Measurements from ENCODE around the gene TCN2.
"Not testable (repeated sequence)": the region's sequence is repeated elsewhere in the genome, so short reads cannot be mapped to it uniquely, and the experiment has no call there.

The TCN2 gene

GRCh38 chr22:30580896-30581295, 26.1 kb upstream of the TCN2 start:
- no peak for FAIRE-seq

- FAIRE-seq, result no peak
Observed at GRCh38 chr22:30582051-30582450, 24.9 kb upstream of the TCN2 start.

- FAIRE-seq, result no peak
Observed at GRCh38 chr22:30582788-30583545, 24.0 kb upstream of the TCN2 start.

- FAIRE-seq, result no peak
Observed at GRCh38 chr22:30584441-30584840, 22.5 kb upstream of the TCN2 start.

- no peak for FAIRE-seq
Observed at GRCh38 chr22:30586414-30586813, 20.6 kb upstream of the TCN2 start.

GRCh38 chr22:30591191-30591587, 15.8 kb upstream of the TCN2 start:
- no peak for FAIRE-seq

- peak; percentile 99 for FAIRE-seq
Observed at GRCh38 chr22:30591588-30592359, 15.2 kb upstream of the TCN2 start, which contains the start of gene PES1. Gene PES1 (minus strand): TSS chr22:30591910. CDS start chr22:30591833, 77 bp downstream.

- FAIRE-seq, result not testable (repeated sequence)
Observed at GRCh38 chr22:30592360-30592713, 14.6 kb upstream of the TCN2 start.

GRCh38 chr22:30596199-30596598, 10.8 kb upstream of the TCN2 start:
- no peak for FAIRE-seq

- FAIRE-seq, result no peak
Observed at GRCh38 chr22:30596886-30597285, 10.1 kb upstream of the TCN2 start.

GRCh38 chr22:30598986-30599385, 8.0 kb upstream of the TCN2 start:
- no peak for FAIRE-seq

- FAIRE-seq, result no peak
Observed at GRCh38 chr22:30600921-30601320, 6.1 kb upstream of the TCN2 start.

- no peak for FAIRE-seq
Observed at GRCh38 chr22:30601464-30601863, 5.5 kb upstream of the TCN2 start.

- FAIRE-seq, result no peak
Observed at GRCh38 chr22:30602049-30602448, 4.9 kb upstream of the TCN2 start.

GRCh38 chr22:30603801-30604200, 3.2 kb upstream of the TCN2 start:
- FAIRE-seq, result no peak

- FAIRE-seq, result no peak
Observed at GRCh38 chr22:30604723-30605122, 2.3 kb upstream of the TCN2 start.

- no peak for FAIRE-seq
Observed at GRCh38 chr22:30605449-30606110, 1.4 kb upstream of the TCN2 start.

GRCh38 chr22:30607300-30607930, 441 bp downstream of the TCN2 start:
- FAIRE-seq, result no peak

GRCh38 chr22:30607939-30608338, 965 bp downstream of the TCN2 start:
- FAIRE-seq, result no peak

- FAIRE-seq, result no peak
Observed at GRCh38 chr22:30609260-30610185, 2.5 kb downstream of the TCN2 start.

GRCh38 chr22:30610299-30610698, 3.3 kb downstream of the TCN2 start:
- no peak for FAIRE-seq

- FAIRE-seq, result no peak
Observed at GRCh38 chr22:30611197-30611596, 4.2 kb downstream of the TCN2 start.

All from G401.6 (cell line).